K562 (cell line): ENCODE measurements around the gene IGF2BP3. TPM values are rescaled to one million over a fixed set of nuclear protein-coding genes. Genes with fewer than 3 reads are reported as not detected.

ENCODE experiments used
- ATAC-seq: fragments of 200-7000 bp; cut with Tn5 transposase; 3 replicates; pipeline ENCODE4 v1.9.1; 2020; ENCODE audit warnings: moderate library complexity
- BruUV-seq: library from RNA; stranded (reverse); fragments of 400-500 nt; replicated peaks from 2 replicates; lab custom pipeline; 2021; lab: Mats Ljungman, UMichigan
- CTCF ChIA-PET: fragments of 300-600 bp; formaldehyde crosslinking; extraction: SDS; loops from one replicate; lab custom pipeline; 2021; ENCODE audit warnings: low intra/inter-chr PET ratio; lab: Yijun Ruan, JAX
- POLR2A ChIA-PET: fragments of 300-600, 350-650 bp; sonication (Branson Sonifier 250); formaldehyde crosslinking; extraction: SDS; loops from one replicate; lab custom pipeline; 2021; ENCODE audit warnings: antibody characterized with exemption, inconsistent platforms; lab: Yijun Ruan, JAX
- DNase-seq, 4 experiments: peaks; one replicate each; pipeline versions ENCODE4 v3.0.0 to v3.0.0-alpha.2; 2011 to 2018; ENCODE audit warnings: low spot score in 3 of 4, mixed read lengths in 3 of 4; ENCODE audit errors: extremely low read depth in 1 of 4
- FAIRE-seq: peaks from 2 replicates; lab custom pipeline; 2011; peaks lifted over from hg19 to GRCh38; lab: Jason Lieb, UNC
- H2AFZ ChIP-seq: 2 replicates; pipeline ENCODE4 v1.6.0; 2011; ENCODE audit warnings: low read depth, low read length, control low read depth, inconsistent platforms
- H3K27ac ChIP-seq: fragments of 200-600 bp; 3 replicates; pipeline ENCODE4 v1.8.0; 2011; ENCODE audit warnings: low read depth, mild to moderate bottlenecking, control low read depth, inconsistent platforms, low read length, moderate library complexity, mixed read lengths; ENCODE audit errors: extremely low read depth
- H3K27me3 ChIP-seq, 2 experiments: fragments of 300-600 bp in 1 of 2; 2 replicates in 1 of 2; 3 replicates in 1 of 2; pipeline versions ENCODE4 v1.6.0 to v1.8.0; 2011; ENCODE audit warnings: inconsistent platforms in 2 of 2, low read length in 2 of 2, mild to moderate bottlenecking in 1 of 2, mixed read lengths in 1 of 2, moderate library complexity in 1 of 2; ENCODE audit not compliant: control insufficient read depth in 2 of 2, insufficient read depth in 2 of 2
- H3K36me3 ChIP-seq: fragments of 300-600 bp; 3 replicates; pipeline ENCODE4 v1.8.0; 2011; ENCODE audit warnings: mild to moderate bottlenecking, low read length, inconsistent platforms; ENCODE audit not compliant: control insufficient read depth, insufficient read depth
- H3K4me1 ChIP-seq, 2 experiments: fragments of 200-600 bp in 1 of 2; replicated peaks in 1 of 2; 2 replicates in 1 of 2; 3 replicates in 1 of 2; pipeline versions ENCODE4 v1.5.1 to v1.8.0; 2011; ENCODE audit warnings: inconsistent platforms in 2 of 2, low read length in 2 of 2, mild to moderate bottlenecking in 1 of 2, mixed read lengths in 1 of 2, moderate library complexity in 1 of 2; ENCODE audit not compliant: control insufficient read depth in 2 of 2, insufficient read depth in 2 of 2
- H3K4me2 ChIP-seq: 2 replicates; pipeline ENCODE4 v1.6.1; 2011; ENCODE audit warnings: low read length, control low read depth, inconsistent platforms, mixed read lengths; ENCODE audit not compliant: insufficient read depth
- H3K4me3 ChIP-seq: fragments of 200-600 bp; sonication (generic), shearing (Covaris generic); 2 replicates; pipeline ENCODE4 v1.5.1; 2016; ENCODE audit warnings: control low read depth, inconsistent platforms
- H3K79me2 ChIP-seq: fragments of 200-600 bp; 3 replicates; pipeline ENCODE4 v1.8.0; 2011; ENCODE audit warnings: low read length, inconsistent platforms; ENCODE audit not compliant: control insufficient read depth, insufficient read depth
- H3K9ac ChIP-seq, 2 experiments: 2 replicates each; pipeline versions ENCODE4 v1.6.0 to v1.6.1; 2011; ENCODE audit warnings: low read depth in 2 of 2, low read length in 2 of 2, control low read depth in 1 of 2, inconsistent platforms in 1 of 2, mild to moderate bottlenecking in 1 of 2, mixed read lengths in 1 of 2; ENCODE audit not compliant: insufficient read depth in 1 of 2
- H3K9me1 ChIP-seq: one replicate; pipeline ENCODE4 v1.6.0; 2011; ENCODE audit warnings: inconsistent platforms, mild to moderate bottlenecking, low read length, moderate library complexity; ENCODE audit not compliant: control insufficient read depth, insufficient read depth
- H3K9me3 ChIP-seq: replicated peaks from 2 replicates; pipeline ENCODE4 v1.5.1; 2011; ENCODE audit warnings: low read depth, low read length, inconsistent platforms; ENCODE audit not compliant: control insufficient read depth, insufficient read depth
- H4K20me1 ChIP-seq: replicated peaks from 2 replicates; pipeline ENCODE4 v1.6.1; 2011; ENCODE audit warnings: low read length, inconsistent platforms, mixed read lengths; ENCODE audit not compliant: control insufficient read depth, insufficient read depth
- BCL6 ChIP-seq: fragments of 250-450 bp; sonication (Bioruptor Pico); IDR thresholded peaks from 2 replicates; pipeline ENCODE4 v1.4.0; 2020
- CHCHD3 ChIP-seq: fragments of 250-450 bp; sonication (Bioruptor Pico); IDR thresholded peaks from 2 replicates; pipeline ENCODE4 v2.1.2; 2022; ENCODE audit warnings: mild to moderate bottlenecking
- HDAC2 ChIP-seq: fragments of 450-650 bp; IDR thresholded peaks from 2 replicates; pipeline ENCODE4 v1.6.1; 2016; ENCODE audit warnings: mild to moderate bottlenecking
- NCOA4 ChIP-seq: fragments of 450-650 bp; IDR thresholded peaks from 2 replicates; pipeline ENCODE4 v1.6.1; 2018; ENCODE audit warnings: mild to moderate bottlenecking; ENCODE audit not compliant: partially characterized antibody
- SMAD1 ChIP-seq: fragments of 150-350 bp; IDR thresholded peaks from 2 replicates; pipeline ENCODE4 v1.6.1; 2014; ENCODE audit warnings: low read length, low read depth; ENCODE audit not compliant: partially characterized antibody
- WGBS: fragments of 100-300 bp; shearing (Covaris generic); methylation state at CpG from one replicate; pipeline ENCODE4 v1.1.6; 2016; ENCODE audit warnings: low coverage, mixed read lengths; ENCODE audit not compliant: insufficient coverage; ENCODE audit errors: missing lambda C conversion rate; 5-methylcytosine and 5-hydroxymethylcytosine counted together
- in situ Hi-C: fragments of 300-500 bp; cut with MboI; formaldehyde crosslinking; loops from 4 replicates; pipeline ENCODE4 v1.15.0; 2018; ENCODE audit warnings: inconsistent platforms, mixed read lengths
- intact Hi-C: fragments of 100-400 bp; cut with micrococcal nuclease; formaldehyde crosslinking; loops from 2 replicates; pipeline ENCODE4 v1.14.2; 2022
- polyA plus RNA-seq, 8 experiments: library from polyadenylated mRNA; depleted of rRNA in 4 of 8; stranded (reverse) in 5 of 8; unstranded in 3 of 8; fragments of >200 nt; fragmentation: Nextera tagmentation in 2 of 8; fragmentation: Illumina TruSeq in 1 of 8; extraction: Ambion mirVana in 2 of 8; extraction: Trizol in 1 of 8; gene quantifications; 2 replicates each; pipeline versions ENCODE4 v1.2.1 to v1.2.3, GENCODE V29; 2011 to 2014; ENCODE audit warnings: inconsistent platforms in 1 of 8, missing spikeins in 1 of 8
- total RNA-seq, 7 experiments: library from RNA; depleted of rRNA in 6 of 7; stranded (reverse); fragments of >200 nt in 6 of 7; fragmentation: Illumina TruSeq in 2 of 7; extraction: Trizol in 2 of 7; gene quantifications; 2 replicates each; pipeline versions ENCODE4 v1.2.1 to v1.2.3, GENCODE V29; 2011 to 2021; ENCODE audit warnings: low replicate concordance in 1 of 7
- TF ChIP-seq, protein P1 (sequence below): fragments of 450-650 bp; formaldehyde crosslinking; IDR thresholded peaks from 2 replicates; pipeline ENCODE4 v1.4.0; 2020; ENCODE audit warnings: mild to moderate bottlenecking, mixed read lengths
- TF ChIP-seq, protein P2 (sequence below), 2 experiments: fragments of 200-800 bp in 1 of 2; sonication (Bioruptor generic) in 1 of 2; sonication (generic) in 1 of 2; formaldehyde crosslinking in 1 of 2; IDR thresholded peaks in 1 of 2; conservative IDR thresholded peaks in 1 of 2; 2 replicates each; pipeline versions ENCODE4 v1.5.0 to v1.6.1; 2016 to 2020; ENCODE audit warnings: missing compliant biosample characterization in 1 of 2, missing genetic modification characterization in 1 of 2, missing genetic modification reagents in 1 of 2
- TF ChIP-seq, protein P3 (sequence below): fragments of 450-650 bp; IDR thresholded peaks from 2 replicates; pipeline ENCODE4 v1.6.1; 2016; ENCODE audit warnings: mild to moderate bottlenecking, moderate library complexity

IGF2BP3 gene
- total and polyA plus RNA-seq, 9 of the 15 experiments (the other 6 are each of a cell fraction or from before 2014, with no cell fraction given), result 8.4 to 88.1 (median 61.2) TPM

DNA sequence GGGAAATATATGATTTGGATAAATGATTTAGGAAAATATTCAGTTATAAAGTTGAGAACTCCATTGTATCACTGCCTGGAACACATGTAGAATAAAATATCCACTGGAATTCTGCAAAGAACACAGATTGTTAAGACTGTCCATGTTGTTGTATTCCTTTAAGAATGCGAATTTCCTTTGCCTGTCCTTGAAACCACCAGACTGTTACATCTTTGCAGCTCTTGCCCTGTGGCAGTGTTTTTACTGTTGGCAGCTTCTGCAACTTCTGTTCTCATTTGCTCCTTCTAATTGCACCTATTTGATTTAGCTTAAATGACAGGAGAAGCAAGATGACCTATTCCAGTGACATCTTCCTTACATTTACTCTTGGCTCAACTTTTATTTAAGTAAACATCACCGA is 131.4 kb downstream of the IGF2BP3 start:
- no peak overlapping the region for H3K27ac ChIP-seq
- ATAC-seq (no peak), FAIRE-seq (no peak), DNase-seq (no peak)
- no peak overlapping the region for H3K4me2 ChIP-seq
- no peaks in the 10 kb centered on the region for H3K9me3 ChIP-seq
- in situ Hi-C loops (no loop called here), intact Hi-C loops (no loop called here)
- no TSS peak for BruUV-seq
- H3K9ac ChIP-seq, result no peak overlapping the region
- no peaks in the 10 kb centered on the region for H3K4me1 ChIP-seq
- H3K27me3 ChIP-seq, result no peaks in the 10 kb centered on the region
- WGBS, result 70% methylated on average over 2 of the region's 2 CpGs
- no peaks in the 10 kb centered on the region for H3K9me1 ChIP-seq
- H3K79me2 ChIP-seq, result no peaks in the 10 kb centered on the region
- H4K20me1 ChIP-seq, result no peaks in the 10 kb centered on the region
- peaks cover 91% of the 10 kb centered on the region for H3K36me3 ChIP-seq
- ChIA-PET CTCF (no interaction called here), POLR2A (interaction anchor here (0.7 kb wide), 1 partner anchor 25 kb away, joined by 4 read pairs; no protein-coding TSS in a partner anchor)
- H2AFZ ChIP-seq, result no peak overlapping the region
- H3K4me3 ChIP-seq, result no peak overlapping the region
- TF ChIP-seq, protein P1, sequence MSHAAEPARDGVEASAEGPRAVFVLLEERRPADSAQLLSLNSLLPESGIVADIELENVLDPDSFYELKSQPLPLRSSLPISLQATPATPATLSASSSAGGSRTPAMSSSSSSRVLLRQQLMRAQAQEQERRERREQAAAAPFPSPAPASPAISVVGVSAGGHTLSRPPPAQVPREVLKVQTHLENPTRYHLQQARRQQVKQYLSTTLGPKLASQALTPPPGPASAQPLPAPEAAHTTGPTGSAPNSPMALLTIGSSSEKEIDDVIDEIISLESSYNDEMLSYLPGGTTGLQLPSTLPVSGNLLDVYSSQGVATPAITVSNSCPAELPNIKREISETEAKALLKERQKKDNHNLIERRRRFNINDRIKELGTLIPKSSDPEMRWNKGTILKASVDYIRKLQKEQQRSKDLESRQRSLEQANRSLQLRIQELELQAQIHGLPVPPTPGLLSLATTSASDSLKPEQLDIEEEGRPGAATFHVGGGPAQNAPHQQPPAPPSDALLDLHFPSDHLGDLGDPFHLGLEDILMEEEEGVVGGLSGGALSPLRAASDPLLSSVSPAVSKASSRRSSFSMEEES, result no peak
- TF ChIP-seq BCL6 (CRISPR knock-in tag) (no peak), SMAD1 (no peak), CHCHD3 (CRISPR knock-in tag) (no peak), HDAC2 (no peak), NCOA4 (no peak)
- TF ChIP-seq, protein P2, sequence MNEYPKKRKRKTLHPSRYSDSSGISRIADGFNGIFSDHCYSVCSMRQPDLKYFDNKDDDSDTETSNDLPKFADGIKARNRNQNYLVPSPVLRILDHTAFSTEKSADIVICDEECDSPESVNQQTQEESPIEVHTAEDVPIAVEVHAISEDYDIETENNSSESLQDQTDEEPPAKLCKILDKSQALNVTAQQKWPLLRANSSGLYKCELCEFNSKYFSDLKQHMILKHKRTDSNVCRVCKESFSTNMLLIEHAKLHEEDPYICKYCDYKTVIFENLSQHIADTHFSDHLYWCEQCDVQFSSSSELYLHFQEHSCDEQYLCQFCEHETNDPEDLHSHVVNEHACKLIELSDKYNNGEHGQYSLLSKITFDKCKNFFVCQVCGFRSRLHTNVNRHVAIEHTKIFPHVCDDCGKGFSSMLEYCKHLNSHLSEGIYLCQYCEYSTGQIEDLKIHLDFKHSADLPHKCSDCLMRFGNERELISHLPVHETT (CRISPR knock-in tag; conservative IDR thresholded peaks at IDR 0.05 in 1 of 2, IDR thresholded peaks at IDR 0.05 in 1 of 2), result no peak
- TF ChIP-seq, protein P3, sequence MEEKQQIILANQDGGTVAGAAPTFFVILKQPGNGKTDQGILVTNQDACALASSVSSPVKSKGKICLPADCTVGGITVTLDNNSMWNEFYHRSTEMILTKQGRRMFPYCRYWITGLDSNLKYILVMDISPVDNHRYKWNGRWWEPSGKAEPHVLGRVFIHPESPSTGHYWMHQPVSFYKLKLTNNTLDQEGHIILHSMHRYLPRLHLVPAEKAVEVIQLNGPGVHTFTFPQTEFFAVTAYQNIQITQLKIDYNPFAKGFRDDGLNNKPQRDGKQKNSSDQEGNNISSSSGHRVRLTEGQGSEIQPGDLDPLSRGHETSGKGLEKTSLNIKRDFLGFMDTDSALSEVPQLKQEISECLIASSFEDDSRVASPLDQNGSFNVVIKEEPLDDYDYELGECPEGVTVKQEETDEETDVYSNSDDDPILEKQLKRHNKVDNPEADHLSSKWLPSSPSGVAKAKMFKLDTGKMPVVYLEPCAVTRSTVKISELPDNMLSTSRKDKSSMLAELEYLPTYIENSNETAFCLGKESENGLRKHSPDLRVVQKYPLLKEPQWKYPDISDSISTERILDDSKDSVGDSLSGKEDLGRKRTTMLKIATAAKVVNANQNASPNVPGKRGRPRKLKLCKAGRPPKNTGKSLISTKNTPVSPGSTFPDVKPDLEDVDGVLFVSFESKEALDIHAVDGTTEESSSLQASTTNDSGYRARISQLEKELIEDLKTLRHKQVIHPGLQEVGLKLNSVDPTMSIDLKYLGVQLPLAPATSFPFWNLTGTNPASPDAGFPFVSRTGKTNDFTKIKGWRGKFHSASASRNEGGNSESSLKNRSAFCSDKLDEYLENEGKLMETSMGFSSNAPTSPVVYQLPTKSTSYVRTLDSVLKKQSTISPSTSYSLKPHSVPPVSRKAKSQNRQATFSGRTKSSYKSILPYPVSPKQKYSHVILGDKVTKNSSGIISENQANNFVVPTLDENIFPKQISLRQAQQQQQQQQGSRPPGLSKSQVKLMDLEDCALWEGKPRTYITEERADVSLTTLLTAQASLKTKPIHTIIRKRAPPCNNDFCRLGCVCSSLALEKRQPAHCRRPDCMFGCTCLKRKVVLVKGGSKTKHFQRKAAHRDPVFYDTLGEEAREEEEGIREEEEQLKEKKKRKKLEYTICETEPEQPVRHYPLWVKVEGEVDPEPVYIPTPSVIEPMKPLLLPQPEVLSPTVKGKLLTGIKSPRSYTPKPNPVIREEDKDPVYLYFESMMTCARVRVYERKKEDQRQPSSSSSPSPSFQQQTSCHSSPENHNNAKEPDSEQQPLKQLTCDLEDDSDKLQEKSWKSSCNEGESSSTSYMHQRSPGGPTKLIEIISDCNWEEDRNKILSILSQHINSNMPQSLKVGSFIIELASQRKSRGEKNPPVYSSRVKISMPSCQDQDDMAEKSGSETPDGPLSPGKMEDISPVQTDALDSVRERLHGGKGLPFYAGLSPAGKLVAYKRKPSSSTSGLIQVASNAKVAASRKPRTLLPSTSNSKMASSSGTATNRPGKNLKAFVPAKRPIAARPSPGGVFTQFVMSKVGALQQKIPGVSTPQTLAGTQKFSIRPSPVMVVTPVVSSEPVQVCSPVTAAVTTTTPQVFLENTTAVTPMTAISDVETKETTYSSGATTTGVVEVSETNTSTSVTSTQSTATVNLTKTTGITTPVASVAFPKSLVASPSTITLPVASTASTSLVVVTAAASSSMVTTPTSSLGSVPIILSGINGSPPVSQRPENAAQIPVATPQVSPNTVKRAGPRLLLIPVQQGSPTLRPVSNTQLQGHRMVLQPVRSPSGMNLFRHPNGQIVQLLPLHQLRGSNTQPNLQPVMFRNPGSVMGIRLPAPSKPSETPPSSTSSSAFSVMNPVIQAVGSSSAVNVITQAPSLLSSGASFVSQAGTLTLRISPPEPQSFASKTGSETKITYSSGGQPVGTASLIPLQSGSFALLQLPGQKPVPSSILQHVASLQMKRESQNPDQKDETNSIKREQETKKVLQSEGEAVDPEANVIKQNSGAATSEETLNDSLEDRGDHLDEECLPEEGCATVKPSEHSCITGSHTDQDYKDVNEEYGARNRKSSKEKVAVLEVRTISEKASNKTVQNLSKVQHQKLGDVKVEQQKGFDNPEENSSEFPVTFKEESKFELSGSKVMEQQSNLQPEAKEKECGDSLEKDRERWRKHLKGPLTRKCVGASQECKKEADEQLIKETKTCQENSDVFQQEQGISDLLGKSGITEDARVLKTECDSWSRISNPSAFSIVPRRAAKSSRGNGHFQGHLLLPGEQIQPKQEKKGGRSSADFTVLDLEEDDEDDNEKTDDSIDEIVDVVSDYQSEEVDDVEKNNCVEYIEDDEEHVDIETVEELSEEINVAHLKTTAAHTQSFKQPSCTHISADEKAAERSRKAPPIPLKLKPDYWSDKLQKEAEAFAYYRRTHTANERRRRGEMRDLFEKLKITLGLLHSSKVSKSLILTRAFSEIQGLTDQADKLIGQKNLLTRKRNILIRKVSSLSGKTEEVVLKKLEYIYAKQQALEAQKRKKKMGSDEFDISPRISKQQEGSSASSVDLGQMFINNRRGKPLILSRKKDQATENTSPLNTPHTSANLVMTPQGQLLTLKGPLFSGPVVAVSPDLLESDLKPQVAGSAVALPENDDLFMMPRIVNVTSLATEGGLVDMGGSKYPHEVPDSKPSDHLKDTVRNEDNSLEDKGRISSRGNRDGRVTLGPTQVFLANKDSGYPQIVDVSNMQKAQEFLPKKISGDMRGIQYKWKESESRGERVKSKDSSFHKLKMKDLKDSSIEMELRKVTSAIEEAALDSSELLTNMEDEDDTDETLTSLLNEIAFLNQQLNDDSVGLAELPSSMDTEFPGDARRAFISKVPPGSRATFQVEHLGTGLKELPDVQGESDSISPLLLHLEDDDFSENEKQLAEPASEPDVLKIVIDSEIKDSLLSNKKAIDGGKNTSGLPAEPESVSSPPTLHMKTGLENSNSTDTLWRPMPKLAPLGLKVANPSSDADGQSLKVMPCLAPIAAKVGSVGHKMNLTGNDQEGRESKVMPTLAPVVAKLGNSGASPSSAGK, result no peak
